ENCODE data around the gene ANKRD29.
"Not testable (repeated sequence)": the region's sequence is repeated elsewhere in the genome, so short reads cannot be mapped to it uniquely, and the experiment has no call there.

Gene ANKRD29

DNA sequence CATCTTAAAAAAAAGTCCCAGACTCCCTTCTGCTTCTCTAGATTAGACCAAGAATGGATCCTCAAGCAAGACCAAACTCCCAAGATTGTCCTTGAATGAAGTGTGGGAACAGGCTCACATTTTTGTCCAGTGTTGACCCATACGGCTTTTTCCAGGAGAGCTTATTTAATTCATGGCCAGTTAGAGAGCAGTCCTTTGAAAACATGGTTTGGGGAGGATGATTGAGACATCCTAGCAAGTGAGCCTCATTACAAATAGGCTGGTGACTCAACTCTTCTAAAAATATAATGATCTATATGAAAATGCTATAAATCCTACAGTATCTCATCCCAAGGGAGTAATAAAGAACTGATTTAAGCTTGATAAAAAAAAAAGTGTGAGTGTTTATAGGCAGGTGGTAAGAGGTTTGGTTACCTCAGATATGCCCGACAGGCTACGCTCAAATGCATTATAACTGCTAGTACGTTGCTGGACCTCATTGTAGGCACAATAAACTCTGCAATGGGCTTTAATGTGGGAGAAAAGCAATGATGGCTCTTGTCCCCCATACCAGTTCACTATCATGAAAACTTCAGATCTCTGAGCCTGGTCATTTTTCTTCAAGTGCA, 17.0 kb downstream of the ANKRD29 start:
- no peak for DNase-seq (ENCODE audit: low spot score)

GRCh38 chr18:23643815-23644490, 18.8 kb downstream of the ANKRD29 start:
- DNase-seq (ENCODE audit: low spot score), result no peak

- DNase-seq (ENCODE audit: low spot score), result no peak
Measured at GRCh38 chr18:23641937-23642666, 20.6 kb downstream of the ANKRD29 start.

- no peak for DNase-seq (ENCODE audit: low spot score)
Measured at GRCh38 chr18:23641143-23641720, 21.5 kb downstream of the ANKRD29 start.

- DNase-seq (ENCODE audit: low spot score), result no peak
Measured at GRCh38 chr18:23640052-23640451, 22.7 kb downstream of the ANKRD29 start.

GRCh38 chr18:23636433-23636832, 26.3 kb downstream of the ANKRD29 start:
- DNase-seq (ENCODE audit: low spot score), result not testable (repeated sequence)

DNA sequence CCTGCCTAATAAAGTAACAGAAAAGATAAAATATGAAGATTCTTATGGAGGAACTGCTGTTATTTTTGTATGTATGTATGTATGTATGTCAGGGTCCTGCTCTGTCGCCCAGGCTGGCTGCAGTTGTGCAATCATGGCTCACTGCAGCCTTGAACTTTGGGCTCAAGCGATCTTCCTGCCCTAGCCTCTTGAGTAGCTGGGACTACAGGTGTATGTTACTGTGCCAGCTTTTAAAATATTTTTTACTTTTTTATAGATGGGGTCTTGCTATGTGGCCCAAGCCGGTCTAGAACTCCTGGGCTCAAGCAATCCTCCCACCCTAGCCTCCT, 26.7 kb downstream of the ANKRD29 start:
- no peak for DNase-seq (ENCODE audit: low spot score)

GRCh38 chr18:23635283-23636070, 27.2 kb downstream of the ANKRD29 start:
- no peak for DNase-seq (ENCODE audit: low spot score)

- DNase-seq (ENCODE audit: low spot score), result no peak
Measured at GRCh38 chr18:23634692-23635091, 28.0 kb downstream of the ANKRD29 start.

DNA sequence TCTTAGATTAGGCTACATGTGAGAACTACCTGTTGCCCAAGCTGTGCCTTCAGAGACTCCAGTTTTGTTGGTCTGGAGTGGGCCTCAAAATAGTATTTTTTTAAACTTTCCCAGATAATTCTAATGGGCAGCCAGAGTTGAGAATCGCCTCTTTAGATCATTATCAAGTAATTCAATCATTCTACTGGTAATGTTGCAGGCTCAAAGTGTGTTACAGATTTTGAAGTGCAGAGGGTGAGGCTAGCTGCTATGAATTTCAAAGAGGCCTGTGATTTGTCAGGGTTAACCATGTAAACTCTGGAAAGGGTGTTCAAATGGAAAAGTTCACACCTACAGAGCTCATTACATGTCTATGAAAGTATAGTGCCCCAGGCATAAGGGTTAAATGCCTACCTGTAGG, 30.1 kb downstream of the ANKRD29 start:
- no peak for DNase-seq (ENCODE audit: low spot score)

DNA sequence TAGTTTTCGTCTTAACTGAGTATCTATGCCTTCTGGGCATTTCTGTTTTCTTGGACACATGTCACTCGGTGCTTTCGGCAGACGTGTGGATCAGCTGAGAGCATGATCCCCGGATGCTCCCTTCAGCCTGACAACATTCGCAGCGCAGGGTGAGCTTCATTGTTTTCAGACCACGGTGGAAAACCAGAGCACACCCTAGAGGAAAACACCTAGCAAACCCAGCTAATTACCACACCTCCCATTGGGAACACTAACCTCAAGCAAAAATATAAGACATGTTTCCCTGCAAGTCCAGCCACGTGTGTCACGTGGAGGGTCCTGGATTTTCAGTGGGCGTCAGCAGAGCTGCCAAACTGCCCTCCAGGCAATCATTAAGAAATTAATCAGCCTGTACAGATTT, 31.0 kb downstream of the ANKRD29 start:
- no peak for DNase-seq (ENCODE audit: low spot score)

DNA sequence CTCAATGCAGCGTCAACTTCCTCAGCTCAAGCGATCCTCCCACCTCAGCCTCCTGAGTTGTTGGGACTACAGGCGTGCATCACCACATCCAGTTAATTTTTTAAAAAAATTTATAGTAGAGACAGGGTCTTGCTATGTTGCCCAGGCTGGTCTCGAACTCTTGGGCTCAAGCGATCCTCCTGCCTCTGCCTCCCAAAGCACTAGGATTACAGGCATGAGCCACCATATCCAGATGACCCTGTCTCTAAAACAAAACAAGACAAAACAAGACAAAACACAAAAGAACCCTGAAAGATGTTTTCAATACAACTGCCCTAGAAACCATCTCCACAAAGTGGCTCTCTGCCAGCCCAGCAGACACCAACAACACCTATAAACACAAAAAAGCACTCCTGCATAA, 31.4 kb downstream of the ANKRD29 start:
- no peak for DNase-seq (ENCODE audit: low spot score)

DNA sequence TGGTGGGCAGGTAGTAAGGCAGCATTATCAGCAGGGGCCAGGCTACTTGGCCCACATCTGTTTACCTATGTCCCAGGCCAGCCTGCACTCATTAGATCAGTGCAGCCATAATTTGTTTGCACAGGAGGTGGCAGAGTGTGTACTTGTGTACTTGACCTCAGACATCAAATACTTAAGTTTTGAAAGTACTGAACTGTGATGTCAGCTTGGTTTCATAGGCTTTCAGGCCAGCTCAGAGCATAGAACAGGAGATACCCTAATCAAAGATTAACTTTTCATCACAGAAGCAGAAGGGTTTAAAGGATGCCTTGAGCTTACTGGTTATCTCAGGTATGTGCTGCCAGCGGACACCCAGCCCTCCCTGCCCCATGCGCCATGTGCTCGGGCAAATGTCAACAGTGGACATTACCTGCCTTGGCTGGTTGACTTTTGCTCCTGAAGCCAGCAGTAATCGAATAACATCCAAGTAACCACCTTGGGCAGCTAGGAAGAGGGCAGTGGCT, 33.2 kb downstream of the ANKRD29 start:
- no peak for DNase-seq (ENCODE audit: low spot score)

- no peak for DNase-seq (ENCODE audit: low spot score)
Measured at GRCh38 chr18:23627970-23628369, 34.7 kb downstream of the ANKRD29 start.

GRCh38 chr18:23627321-23627720, 35.4 kb downstream of the ANKRD29 start:
- DNase-seq (ENCODE audit: low spot score), result no peak

DNA sequence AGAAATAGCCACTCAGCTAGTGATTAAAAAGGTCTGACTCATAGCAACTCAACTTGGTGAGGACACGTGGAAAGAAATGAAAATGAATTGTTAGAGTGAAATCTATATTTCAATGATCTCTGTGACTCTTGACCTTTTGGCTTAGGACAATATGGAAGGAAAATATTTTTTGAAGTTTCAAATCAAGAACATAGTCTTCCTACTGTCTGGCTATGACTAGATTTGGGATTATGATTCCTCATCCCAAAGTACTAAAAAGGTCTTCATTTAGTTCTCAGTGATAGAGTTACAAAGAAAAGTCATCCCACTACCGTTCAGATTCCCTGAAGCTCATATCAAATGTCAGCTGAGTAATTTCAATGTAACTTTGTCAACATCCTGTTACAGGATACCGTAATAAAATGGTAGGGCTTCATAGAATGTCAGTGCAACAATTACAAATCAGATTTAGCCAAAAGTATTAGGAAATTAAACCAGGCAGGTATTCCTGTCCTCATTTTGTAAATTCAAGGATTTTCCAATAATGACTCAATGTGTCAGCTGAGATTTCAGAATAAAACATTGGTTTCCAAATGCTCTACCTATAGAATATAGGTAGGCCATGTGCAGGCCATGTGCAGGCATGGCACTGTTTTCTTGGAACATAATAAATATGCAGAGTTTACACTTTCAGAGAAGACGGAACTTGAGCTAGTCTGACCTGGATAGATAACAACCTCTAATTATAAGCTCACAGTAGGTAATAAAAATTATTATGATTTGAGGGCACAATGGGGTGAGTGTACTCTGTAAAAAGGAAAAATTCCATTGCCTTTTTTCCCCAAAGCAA, 36.0 kb downstream of the ANKRD29 start:
- DNase-seq (ENCODE audit: low spot score), result no peak

DNA sequence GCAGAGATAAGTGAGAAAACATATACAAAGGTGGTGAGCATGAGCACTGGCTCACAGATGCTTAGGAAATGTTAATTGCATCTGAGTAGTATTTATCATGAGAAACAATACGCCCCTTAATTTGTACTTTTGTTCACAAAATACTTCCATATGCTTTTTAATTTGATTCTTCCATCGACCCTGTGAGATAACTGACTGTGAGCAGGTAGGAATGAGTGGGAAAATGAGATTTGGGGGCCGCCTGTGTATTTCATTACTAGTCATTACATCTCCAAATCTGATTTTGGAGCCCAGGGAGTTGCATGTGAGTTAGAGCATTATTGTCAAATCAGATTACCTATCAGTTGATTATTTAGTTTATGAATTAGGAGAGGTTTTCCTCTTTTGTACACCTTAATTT, 39.7 kb downstream of the ANKRD29 start:
- no peak for DNase-seq (ENCODE audit: low spot score)

DNA sequence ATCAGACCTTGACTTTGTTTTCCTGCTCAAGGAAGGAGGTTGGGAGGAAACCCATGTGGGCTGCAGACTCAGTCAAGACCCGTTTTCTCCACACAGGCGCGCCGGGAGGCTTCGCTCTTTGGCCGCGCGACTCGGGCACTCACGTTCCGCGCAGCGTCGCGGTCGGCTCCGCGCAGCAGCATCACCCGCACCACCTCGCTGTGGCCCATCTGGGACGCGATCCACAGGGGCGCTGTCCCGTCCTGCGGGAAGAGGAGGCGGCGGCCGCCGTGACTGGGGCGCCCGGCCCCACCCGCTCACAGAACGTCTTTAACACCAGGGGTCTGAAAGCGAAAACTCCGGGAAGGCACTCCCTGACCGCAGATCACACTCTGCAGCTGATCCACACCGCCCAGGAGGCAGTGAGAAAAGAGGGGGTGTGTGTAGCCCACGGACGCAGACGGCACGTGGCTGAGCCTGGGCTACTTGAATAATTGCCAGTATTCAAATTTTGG, 43.3 kb downstream of the ANKRD29 start:
- DNase-seq (ENCODE audit: low spot score), result no peak

DNA sequence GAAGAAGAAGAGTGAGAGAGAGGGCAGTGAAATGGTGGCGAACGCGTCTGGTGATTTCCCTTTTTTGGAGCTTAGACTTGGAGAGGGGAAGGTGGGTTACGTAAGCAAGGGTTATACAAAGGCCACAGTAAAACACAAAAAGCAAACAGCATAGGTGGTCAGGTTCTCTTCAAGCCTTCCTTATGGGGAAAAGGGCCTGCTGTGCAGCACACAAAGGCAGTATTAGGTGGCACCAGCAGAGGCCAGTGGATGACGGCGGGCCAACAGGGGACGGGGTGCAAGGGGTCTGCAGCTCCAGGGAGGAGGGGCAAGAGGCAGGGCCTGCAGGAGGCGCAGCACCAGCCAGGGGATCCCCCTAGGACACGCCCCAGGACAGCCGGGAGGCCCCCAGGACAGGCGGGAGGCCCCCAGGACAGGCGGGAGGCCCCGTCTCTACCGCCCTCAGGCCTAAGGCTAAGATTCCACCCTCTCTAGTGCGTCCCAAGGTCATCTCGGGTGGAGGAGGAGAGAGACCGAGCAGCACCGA, 43.8 kb downstream of the ANKRD29 start:
- DNase-seq (ENCODE audit: low spot score), result no peak

DNA sequence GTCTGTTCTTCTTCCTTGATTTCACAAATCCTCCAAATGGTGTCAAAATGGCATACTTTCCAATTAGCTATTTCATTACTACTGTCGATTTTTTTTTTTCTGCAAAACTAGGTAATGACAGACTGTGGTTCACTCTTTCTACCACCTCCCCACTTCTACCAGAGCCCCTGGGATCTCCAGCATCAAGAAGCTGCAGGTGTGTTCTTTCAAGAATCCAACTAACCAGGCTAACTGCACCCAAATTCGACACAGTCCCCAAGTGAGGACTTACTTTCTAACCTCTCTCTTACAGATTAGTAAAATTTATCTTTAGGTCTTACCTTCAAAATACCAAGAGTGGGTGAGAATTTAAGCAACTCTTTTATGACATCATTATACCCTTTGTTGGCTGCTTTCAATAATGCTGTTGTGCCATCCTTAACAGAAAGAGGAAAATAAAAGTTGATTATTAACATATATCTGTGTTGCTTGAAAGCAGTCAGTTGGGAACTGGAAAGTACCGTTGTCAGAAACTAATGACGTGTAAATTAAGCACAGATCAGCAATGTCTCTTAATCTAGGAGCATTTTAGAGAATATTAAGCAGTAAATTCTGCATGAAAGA, 45.2 kb downstream of the ANKRD29 start:
- no peak for DNase-seq (ENCODE audit: low spot score)

Data from globus pallidus (tissue), 1 donor.